HG03196 (cell line): ENCODE measurements around the gene ILK.
A peak's percentile ranks its signal among the peaks of the same experiment; 100 is the strongest.

Source experiments
- ATAC-seq: cut with Tn5 transposase; IDR thresholded peaks from one replicate; pipeline ENCODE4 v1.9.1; 2021; ENCODE audit not compliant: unreplicated experiment

The ILK gene

DNA sequence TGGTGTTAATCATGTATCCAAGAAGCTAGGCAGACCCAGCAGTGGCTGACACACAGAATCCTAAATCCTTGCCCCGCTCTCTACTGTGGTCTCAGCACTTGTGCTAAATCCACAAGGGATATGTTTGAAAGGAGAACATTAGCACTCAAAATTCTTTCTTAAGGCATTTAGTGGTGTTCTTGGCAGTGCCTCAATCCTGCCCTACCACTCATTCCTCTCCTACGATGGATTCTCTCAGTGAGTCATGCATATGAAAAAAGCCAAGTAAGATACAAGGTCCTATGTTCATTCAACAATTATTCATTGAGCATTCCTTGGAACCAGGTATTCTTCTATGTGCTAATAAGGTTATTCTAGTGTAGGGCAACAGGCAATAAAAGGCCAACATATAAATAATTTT, 31.4 kb upstream of the ILK start:
- ATAC-seq: no peak

DNA sequence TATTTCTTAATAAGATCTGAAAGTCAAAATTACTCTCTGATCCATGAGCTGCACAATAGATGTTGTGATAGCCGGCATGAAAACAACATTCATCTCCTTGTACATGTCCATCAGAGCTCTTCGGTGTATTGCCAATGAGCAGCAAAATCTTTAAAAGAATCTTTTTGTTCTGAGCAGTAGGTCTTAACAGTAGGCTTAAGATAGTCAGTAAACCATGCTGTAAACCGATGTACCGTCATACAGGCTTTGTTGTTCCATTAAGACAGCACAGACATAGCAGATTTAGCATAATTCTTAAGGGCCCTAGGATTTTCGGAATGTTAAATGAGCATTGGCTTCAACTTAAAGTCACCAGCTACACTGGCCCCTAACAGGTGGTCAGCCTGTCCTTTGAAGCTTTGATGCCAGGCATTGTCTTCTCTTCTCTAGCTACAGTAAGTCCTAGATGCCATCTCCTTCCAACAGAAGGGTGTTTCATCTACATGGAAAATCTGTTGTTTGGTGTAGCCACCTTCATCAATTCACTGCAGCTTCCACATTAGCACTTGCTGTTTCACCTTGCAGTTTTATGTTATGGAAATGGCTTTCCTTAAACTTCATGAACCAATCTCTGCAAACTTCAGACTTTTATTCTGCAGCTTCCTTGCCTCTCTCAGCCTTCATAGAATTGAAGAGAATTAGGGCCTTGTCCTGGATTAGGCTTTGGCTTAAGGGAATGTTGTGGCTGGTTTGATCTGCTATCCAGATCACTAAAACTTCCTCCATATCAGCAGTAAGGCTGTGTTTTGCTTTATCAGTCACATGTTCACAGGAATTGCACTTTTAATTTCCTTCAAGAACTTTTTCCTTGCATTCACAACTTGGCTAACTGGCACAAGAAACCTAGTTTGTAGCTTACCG, 28.5 kb upstream of the ILK start:
- no peak for ATAC-seq

DNA sequence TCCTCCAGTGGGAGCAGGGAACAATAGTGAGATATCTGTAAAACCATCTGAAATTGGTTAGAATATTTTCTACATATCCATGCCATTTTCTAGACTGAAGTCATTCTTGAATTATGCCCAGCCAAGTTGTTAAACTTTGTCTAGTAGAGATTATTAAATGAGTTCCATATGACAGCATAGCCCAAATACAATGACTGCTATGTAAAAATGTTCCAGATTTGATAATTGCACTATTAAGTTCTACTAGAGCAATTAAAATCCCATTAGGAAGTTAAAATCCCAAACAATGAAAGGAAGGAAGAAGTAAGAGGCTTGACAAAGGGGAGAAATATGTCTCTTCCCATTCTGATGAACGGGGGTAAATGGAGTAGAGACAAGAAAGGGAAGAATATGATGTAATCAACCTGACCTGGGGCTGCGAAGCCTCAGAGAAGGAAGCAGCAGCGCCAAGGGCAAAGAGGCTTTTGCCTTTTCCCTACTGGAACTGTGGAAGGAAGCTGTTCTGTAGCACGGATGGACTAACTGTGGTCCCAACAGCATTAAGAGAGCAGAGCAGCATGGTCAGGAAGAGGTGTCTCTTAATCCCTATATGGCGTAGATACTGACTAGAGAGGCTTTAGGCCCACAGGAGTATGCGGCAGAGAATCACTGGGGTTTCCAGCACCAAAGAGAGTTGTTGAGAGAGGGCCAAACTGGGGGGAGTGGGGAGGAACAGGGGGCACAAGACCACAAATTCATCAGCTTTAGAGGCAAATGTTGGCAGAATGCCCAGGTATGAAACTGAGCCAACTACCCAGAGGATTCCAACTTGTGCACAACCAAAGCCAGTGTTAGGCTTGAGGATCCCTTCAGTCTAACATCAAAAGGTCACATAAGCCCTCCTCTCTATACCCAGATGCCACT, 26.9 kb upstream of the ILK start:
- no peak for ATAC-seq

DNA sequence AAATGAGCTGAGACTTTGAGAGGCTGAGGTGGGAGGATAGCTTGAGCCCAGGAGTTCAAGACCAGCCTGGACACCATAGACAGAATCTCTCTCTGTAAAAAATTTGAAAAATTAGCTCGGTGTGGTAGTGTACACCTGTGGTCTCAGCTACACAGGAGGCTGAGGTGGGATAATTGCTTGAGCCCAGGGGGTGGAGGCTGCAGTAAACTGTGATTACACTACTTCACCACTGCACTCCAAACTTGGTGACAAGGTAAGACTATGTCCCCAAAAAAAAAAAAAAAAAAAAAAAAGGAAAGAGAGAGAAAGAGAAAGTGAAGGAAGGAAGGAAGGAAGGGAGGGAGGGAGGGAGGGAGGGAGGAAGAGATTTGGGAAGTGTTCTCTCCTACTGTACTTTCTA, 25.4 kb upstream of the ILK start:
- no peak for ATAC-seq

DNA sequence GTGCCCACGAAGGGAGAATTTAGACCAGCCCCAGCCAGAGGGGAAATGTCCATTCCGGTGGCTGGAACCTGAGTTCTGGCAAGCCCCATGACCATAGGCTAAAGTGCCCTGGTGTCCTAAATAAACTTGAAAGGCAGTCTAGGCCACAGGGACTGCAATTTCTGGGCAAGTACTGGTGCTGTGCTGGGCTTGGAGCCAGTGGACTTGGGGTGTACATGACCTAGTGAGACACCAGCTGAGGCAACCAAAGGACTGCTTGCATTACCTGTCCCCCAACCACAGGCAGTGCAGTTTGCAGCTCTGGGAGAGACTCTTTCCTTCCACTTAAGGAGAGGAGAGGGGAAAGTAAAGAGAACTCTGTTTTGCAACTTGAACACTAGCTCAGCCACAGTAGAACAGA, 23.9 kb upstream of the ILK start:
- ATAC-seq: no peak

DNA sequence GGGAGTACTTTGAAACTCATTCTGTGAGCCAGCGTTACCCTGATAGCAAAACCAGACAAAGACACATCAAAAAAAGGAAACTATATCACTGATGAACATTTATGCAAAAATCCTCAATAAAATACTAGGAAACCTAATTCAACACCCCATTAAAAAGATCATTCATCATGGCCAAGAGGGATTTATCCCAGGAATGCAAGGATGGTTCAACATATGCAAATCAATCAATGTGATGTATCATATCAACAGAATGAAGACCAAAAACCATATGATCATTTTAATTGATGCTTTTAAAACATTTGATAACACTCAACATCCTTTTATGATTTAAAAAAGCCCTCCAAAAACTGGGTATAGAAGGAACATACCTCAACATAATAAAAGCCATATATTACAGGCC, 20.0 kb upstream of the ILK start:
- no peak for ATAC-seq

DNA sequence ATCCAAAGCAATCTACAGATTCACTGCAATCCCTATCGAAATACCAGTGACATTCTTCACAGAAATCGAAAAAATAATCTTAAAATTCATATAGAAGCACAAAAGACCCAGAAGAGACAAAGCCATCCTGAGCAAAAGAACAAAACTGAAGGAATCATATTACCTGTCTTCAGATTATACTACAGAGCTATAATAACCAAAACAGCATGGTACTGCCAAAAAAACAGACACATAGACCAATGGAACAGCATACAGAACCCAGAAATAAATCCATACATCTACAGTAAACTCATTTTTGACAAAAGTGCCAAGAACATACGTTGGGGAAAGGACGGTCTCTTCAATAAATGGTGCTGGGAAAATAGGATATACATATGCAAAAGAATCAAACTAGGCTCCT, 19.0 kb upstream of the ILK start:
- no peak for ATAC-seq

DNA sequence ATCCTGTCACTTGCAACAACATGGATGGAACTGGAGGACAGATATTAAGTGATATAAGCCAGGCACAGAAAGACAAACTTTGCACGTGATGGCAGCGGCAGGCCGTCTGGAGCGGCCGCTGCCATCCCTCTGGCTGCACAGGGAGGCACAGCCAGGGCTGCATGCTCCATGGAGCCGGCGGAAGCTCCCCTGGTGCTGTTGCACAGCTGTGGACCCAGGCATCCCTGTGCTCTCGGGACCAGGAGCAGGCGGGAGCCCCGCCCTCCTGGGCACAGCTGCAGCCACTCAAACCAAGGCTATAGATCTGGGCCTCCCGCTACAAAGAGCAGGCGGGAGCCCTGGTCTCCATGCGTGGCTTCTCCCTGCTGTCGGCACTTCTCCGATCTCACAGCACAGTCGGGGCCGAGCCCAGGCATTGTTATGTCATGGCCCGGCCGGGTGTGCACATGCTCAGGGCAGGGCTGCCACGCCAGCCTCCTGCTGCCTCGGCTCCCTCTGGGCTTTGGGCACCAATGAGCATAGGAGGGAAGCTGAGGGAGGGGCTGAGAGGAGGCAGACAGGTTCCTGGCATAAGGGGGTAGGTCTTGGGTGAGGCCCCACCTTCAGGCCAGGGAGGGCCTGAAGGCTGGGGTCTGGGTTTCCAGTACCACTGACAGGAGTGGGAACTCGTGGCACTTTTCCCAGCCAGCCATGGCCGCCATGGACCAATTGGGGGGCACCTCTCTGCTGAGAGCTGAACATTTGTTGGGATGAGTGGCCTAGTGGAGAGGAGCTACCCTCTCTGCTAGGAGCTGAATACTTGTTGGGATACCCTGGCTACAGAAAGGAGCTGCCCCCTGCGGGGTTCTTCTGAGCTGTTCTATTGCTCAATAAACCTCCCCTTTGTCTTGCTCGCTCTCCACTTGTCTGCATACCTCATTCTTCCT, 16.9 kb upstream of the ILK start:
- no peak for ATAC-seq

DNA sequence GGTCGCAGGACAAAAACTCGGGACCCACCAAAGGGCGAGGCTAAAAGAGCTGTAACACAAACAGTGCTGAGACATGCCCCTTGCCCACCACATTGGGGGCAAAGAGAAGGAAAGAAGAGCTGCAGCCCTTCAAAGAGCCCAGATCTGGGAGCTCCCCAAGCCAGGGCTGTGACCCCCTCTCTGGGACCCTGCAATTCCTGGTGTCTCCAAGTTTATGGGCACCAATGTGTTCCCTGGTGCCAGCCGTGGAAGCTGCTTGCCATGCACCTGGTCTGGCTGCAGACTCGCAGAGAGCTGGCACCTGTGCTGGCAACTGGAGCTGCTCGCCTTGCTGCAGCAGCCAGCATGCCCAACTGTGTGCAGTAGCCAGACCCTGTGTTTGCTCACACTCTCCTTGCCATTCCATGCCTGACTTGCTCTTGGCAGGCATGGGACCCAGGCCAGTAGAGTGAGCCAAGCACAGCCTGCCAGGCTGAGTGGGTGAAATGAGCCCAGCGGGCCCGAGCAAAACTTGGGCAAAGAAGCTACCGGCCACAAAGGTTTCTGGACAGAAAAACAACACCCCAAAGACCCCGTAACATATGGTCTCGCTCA, 16.1 kb upstream of the ILK start:
- no peak for ATAC-seq

DNA sequence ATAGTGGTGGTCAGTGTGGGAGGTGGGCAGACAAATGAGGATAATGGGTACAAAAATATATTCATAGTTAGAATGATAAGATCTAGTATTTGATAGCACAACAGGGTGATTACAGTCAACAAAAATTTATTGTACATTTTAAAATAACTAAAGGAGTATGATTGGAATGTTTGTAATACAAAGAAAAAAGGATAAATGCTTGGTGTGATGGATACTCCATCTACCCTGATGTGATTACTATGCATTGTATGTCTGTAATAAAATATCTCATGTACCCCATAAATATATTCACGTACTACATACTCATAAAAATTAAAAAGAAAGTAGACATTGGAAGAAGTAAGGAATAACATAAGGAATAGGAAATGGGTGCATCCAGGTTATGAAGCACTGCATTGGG, 15.6 kb upstream of the ILK start:
- ATAC-seq: no peak

DNA sequence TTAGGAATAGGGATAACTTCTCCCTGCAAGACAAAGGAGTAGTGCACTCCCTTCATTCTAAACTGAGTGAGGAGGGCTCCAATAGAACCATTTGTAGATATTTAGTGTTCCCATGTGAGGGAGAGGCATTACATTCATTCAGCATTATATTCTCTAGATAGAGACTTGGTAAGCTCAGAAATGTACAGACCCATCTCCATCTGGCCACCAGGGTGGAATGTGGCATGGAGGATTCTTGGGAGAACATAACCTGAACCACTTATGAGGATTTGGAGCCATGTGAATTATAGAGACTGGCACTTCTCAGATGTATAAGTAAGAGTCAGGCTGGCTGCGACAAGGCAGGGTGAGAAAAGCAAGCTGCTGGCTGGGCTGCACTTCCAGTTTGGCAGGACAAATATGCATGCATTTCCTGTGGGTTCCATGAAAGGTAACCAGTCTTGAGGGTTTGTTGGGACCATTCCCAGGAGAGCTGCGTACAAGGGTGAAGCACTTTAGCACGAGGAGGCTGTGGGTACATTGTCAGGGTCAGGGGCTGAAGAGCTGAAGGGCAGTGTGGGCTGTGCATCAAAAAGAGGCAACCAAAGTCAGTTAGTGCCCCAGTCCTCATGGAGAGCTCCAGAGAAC, 9.3 kb upstream of the ILK start:
- ATAC-seq: no peak

DNA sequence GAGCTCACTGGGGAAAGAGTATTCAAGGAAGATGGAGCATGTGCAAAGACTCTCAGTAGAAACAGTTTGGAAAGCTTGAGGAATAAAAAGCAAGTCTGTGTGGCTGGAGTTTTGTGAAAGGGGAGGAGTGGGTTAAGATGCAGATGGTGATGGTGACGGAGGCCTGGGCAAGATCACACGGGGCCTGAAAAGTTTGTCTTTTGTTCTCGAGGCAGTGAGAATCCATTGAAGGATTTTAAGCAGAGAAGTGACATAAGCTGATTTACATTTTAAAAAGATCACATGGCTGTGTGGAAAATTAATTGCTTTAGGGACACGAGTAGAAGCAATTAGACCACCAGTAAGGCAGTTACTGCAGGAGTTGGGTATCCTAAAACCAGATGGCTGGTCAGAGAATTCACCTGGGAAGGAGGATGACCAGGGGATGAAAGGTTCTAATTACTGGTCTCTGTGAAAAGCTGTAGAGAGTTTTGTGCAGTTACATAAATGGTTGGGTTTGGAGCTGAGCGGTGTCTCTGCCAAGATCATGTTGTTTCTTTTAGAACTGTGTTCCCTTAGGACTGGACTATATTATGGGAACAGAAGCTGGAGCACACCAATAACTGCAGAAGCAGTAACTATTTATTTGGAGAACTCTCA, 7.2 kb upstream of the ILK start:
- ATAC-seq: no peak

DNA sequence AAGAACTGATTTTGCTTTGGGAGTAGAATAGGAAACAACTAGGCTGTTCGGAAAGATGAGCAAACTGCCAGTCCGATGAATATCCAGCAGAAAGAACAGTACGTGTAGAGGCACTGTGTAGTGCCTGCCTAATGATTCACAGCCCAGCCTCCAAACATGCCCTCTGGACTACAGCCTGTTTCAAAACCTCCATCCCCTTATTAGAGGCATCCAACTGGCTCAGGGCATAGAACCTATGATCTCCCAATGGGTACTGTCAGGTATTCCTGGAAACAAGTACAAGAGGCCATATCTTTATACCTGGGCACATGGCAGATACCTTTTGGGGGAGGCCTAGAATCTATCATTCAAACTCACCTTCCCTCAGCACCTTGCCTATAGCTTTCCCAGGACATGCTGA, 5.0 kb upstream of the ILK start:
- ATAC-seq: no peak

DNA sequence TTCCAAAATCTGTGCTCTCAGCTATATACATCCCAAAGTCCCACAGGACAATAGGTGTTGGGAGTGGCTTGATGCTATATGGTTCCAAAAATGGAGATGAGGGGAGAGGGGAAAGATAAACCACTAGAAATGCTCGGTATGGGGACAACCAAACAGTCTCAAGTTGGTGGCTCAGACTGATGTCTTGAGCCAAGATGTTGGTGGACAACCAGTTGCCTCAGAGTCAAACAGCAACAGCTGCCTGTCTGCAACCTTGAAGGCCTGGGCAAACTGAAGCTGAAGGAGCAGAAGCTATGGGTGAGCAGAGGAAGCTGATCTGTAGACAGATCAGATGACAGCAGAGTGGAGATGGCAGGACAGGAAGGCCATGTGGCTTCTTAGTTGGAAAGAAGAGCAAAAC, 4.1 kb upstream of the ILK start:
- ATAC-seq: no peak

DNA sequence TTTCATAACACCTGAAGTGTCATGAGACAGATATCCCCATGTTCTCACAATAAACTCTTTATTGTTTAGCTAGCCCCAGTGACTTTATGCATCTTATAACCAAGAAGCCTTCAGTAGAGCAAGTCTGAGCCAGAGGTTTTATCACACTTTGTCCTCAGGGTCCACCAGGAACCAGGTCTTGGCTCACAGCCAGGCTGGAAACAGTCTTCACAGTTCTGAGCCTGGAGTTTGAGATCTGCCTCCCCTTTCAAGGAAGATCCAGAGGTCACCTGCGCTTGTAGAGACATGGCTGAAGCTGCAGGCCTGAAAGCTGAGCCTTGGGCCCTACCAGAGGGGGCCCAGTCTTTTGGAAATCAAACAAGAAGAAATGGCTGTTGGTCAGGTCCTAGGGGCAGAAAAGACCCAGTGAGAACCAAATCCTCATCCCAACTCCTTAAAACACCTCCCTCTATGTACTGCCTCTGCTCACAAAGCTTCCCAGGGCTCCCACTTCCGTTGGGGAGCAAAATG, 3.6 kb upstream of the ILK start:
- ATAC-seq: no peak

DNA sequence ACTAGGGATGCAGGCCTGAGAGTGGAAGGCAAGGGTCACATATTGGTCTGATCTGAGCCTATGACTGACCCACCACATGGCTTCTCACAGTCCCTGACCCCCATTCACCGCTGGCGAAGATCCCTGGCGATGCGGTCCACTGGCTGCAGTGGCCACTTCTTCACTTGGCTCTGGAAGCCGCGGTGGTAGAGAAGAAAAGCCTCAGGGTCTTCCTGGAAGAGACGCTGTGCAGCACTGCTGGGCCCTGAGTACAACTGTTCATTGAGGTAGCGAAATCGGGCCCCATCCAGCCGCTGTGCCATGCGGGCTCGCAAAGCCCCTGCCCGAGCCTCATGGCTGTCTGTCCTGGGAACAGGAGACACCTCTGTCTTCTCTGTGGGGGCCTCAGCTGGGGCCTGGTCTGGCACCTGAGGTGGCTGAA, 2.5 kb upstream of the ILK start:
- ATAC-seq: no peak

DNA sequence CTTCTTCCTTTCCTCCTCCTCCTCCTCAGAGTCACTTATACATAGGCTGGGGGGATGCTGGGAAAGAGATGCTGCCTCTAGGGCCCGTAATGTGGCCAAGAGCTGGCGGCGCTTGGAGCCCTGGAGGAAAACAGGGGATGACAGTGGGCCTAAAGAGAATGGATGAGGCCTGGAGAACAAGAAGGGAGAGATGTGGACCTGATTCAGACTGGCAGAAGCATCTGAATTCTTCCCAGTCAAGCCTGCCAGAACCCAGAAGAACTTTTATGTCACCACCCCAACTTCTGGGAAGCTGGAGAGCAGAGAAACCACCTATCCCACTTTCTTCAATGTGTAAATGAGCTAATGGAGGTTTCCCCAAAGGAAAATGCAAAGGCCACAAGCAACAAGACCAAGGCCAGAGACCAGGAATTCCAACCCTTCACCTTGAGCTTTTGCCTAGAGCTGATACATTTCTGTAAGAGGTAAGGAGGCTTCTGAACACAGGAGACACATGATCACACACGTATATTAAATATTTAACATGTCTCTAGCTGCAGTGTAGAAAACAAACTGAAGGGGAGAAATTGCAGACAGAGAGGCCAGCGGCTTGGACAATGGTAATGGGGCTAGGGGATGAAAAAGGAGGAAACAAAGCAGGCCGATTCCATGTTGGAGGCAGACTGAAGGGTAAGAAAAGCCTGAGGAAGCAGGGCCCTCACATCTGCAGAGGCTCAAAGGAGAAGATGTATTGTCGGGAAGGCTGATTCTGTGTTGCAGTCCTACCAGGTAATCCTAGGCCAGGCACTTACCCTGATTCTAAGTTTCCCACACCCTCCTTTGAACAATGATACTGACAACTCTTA, 1.3 kb upstream of the ILK start:
- no peak for ATAC-seq

DNA sequence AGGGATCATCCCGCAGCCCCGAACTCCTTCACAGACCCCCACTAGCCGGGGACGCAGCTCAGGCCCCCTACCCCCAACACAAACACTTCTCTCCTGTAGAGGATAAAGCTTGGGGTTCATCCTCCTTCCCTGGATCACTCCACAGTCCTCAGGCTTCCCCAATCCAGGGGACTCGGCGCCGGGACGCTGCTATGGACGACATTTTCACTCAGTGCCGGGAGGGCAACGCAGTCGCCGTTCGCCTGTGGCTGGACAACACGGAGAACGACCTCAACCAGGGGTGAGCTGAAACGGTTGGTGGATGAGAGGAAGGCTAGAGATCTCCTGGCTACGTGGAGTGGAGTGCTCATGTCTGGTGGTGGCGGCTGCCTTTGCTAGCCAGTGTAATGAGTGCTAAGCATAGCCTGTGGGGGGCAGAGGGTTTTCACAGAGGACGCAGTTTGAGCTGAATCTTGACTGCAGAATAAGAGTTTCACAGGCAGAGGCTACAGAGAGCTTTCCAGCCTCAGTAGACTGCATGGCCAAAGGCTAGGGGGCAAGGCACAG, 580 bp downstream of the ILK start:
- peak; percentile 29 for ATAC-seq
